Umbilical cord (tissue), 2 donors: ENCODE results near the gene COMTD1. TPM values are rescaled to one million over a fixed set of nuclear protein-coding genes. Genes with fewer than 3 reads are reported as not detected.
A peak's percentile ranks its signal among the peaks of the same experiment; 100 is the strongest.
"Not testable (repeated sequence)": the region's sequence is repeated elsewhere in the genome, so short reads cannot be mapped to it uniquely, and the experiment has no call there.

Experiments
- DNase-seq: peaks from one replicate; pipeline ENCODE4 v3.0.0-alpha.2; 2015; ENCODE audit warnings: low spot score
- total RNA-seq: library from RNA; depleted of rRNA; stranded (reverse); fragments of >200 nt; gene quantifications from one replicate; pipeline ENCODE4 v1.2.3, GENCODE V29; 2014; ENCODE audit warnings: low replicate concordance; ENCODE audit not compliant: insufficient read depth

COMTD1 gene
- total RNA-seq, 1 donor from 2014 or later = 15.9 TPM

- DNase-seq = no peak
Measured at GRCh38 chr10:75223507-75223906, 12.2 kb downstream of the COMTD1 start.

GRCh38 chr10:75221492-75221891 lies 14.3 kb downstream of the COMTD1 start:
- DNase-seq = not testable (repeated sequence)

GRCh38 chr10:75220274-75220673 lies 15.5 kb downstream of the COMTD1 start:
- DNase-seq = no peak

GRCh38 chr10:75212343-75212742 lies 23.4 kb downstream of the COMTD1 start:
- no peak for DNase-seq

- peak; percentile 45 for DNase-seq
Measured at GRCh38 chr10:75211007-75211691, 24.6 kb downstream of the COMTD1 start.

- peak; percentile 95 for DNase-seq
Measured at GRCh38 chr10:75210282-75211006, 25.3 kb downstream of the COMTD1 start, which contains the start of gene VDAC2. TSS of gene VDAC2 (plus strand) at chr10:75210796. CDS start at chr10:75211159, 363 bp downstream.

GRCh38 chr10:75209921-75210281 lies 25.9 kb downstream of the COMTD1 start:
- peak; percentile 94 for DNase-seq

GRCh38 chr10:75209086-75209920 lies 26.5 kb downstream of the COMTD1 start:
- no peak for DNase-seq

- peak; percentile 93 for DNase-seq
Measured at GRCh38 chr10:75208181-75208580, 27.6 kb downstream of the COMTD1 start.

GRCh38 chr10:75207857-75208144 lies 28.0 kb downstream of the COMTD1 start:
- DNase-seq = no peak

- DNase-seq = no peak
Measured at GRCh38 chr10:75207079-75207856, 28.5 kb downstream of the COMTD1 start.

GRCh38 chr10:75206638-75207037 lies 29.1 kb downstream of the COMTD1 start:
- DNase-seq = not testable (repeated sequence)

- no peak for DNase-seq
Measured at GRCh38 chr10:75205908-75206307, 29.8 kb downstream of the COMTD1 start.

GRCh38 chr10:75203724-75204123 lies 32.0 kb downstream of the COMTD1 start:
- no peak for DNase-seq

GRCh38 chr10:75203046-75203620 lies 32.6 kb downstream of the COMTD1 start:
- DNase-seq = peak; percentile 25

GRCh38 chr10:75202321-75203045 lies 33.3 kb downstream of the COMTD1 start:
- peak; percentile 84 for DNase-seq

GRCh38 chr10:75201793-75202307 lies 33.9 kb downstream of the COMTD1 start:
- no peak for DNase-seq

- DNase-seq = not testable (repeated sequence)
Measured at GRCh38 chr10:75199949-75200348, 35.8 kb downstream of the COMTD1 start.

GRCh38 chr10:75197906-75198305 lies 37.9 kb downstream of the COMTD1 start:
- no peak for DNase-seq

GRCh38 chr10:75197066-75197465 lies 38.7 kb downstream of the COMTD1 start:
- no peak for DNase-seq
